Measurements from ENCODE around the gene C1QL4. TPM values are rescaled to one million over a fixed set of nuclear protein-coding genes. Genes with fewer than 3 reads are reported as not detected.
A peak's percentile ranks its signal among the peaks of the same experiment; 100 is the strongest.
"Not testable (repeated sequence)": the region's sequence is repeated elsewhere in the genome, so short reads cannot be mapped to it uniquely, and the experiment has no call there.

C1QL4 gene
- total RNA-seq, 1 experiment from 2014 or later = 0.41 TPM

DNA sequence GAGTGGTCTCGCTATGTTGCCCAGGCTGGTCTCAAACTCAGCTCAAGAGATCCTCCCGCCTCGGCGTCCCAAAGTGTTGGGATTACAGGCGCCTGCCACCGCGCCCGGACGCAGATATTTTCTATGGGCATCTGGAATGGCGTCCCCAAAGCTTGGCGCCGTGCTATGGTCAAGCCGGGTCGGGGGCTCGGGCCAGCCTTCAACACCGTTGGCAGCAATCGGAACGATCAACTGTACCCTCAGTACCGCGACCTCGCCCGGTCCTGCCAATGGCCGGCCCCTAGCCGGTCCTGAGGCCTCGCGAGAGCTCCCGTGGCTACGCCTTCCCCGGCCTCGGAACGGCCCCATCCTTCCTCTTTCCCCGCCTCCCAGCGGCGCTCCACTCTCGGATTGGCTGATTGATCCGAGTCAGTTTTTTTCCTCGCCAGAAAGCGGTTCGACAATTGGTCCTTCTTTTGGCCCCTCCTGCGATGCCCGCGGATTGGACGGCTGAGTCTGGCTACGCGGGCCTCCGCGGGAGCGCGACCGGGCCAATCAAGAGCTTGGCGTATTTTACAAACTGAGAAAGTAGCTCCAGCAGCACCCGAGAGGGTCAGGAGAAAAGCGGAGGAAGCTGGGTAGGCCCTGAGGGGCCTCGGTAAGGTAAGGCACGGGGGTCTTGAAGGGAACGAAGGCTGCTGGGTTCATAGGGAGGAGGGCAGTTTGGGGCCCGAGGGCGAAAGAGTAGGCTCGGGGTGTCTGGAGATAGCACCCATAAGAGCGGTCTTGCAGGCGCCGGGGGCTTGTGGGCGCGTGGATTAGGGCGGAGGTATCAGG lies 14.1 kb downstream of the C1QL4 start, which contains the start of gene TROAP:
TSS of gene TROAP (plus strand) at position 548 of the 816 bp plus-strand sequence. CDS start 354 bp downstream, outside the sequence.
- peak; percentile 99 for DNase-seq (ENCODE audit: low spot score)

DNA sequence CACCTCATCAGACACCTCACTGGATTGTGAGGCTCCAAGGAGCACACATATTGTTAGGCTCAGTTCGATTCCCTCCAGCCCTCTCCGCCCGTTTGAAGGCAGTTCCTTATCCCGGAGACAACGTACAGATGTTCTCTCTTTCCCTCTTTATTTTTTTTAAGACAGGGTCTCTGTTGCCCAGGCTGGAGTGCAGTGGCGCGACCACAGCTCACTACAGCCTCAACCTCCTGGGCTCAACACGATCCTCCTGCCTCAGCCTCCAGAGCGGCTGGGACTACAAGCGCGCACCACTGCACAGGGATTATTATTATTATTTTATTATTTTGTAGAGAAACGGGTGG lies 14.7 kb downstream of the C1QL4 start:
- POLR2A ChIA-PET (ENCODE audit: low non-redundant PET) = interaction anchor here (0.5 to 0.7 kb wide), 2 partner anchors 9 to 192 kb away, joined by 3 to 7 read pairs; no protein-coding TSS in a partner anchor
- no peak for TF ChIP-seq EZH2 (IDR thresholded peaks at IDR 0.05; ENCODE audit: borderline replicate concordance, low read depth, low read length, poor library complexity, severe bottlenecking)
- TF ChIP-seq, protein P1, sequence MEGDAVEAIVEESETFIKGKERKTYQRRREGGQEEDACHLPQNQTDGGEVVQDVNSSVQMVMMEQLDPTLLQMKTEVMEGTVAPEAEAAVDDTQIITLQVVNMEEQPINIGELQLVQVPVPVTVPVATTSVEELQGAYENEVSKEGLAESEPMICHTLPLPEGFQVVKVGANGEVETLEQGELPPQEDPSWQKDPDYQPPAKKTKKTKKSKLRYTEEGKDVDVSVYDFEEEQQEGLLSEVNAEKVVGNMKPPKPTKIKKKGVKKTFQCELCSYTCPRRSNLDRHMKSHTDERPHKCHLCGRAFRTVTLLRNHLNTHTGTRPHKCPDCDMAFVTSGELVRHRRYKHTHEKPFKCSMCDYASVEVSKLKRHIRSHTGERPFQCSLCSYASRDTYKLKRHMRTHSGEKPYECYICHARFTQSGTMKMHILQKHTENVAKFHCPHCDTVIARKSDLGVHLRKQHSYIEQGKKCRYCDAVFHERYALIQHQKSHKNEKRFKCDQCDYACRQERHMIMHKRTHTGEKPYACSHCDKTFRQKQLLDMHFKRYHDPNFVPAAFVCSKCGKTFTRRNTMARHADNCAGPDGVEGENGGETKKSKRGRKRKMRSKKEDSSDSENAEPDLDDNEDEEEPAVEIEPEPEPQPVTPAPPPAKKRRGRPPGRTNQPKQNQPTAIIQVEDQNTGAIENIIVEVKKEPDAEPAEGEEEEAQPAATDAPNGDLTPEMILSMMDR (conservative IDR thresholded peaks at IDR 0.05; ENCODE audit: low read depth, low read length) = no peak
- Histone ChIP-seq H3K36me3 (ENCODE audit: insufficient read depth, low read length, poor library complexity, severe bottlenecking) (peaks cover 30% of the 10 kb centered on the region), H3K4me1 (ENCODE audit: insufficient read depth, low read length, poor library complexity, severe bottlenecking) (peaks cover 13% of the 10 kb centered on the region), H3K9me3 (ENCODE audit: low read depth, low read length, poor library complexity, severe bottlenecking) (no peaks in the 10 kb centered on the region), H3K4me3 (ENCODE audit: low read depth, low read length, poor library complexity, severe bottlenecking) (peak overlapping the region; percentile 86), H3K27ac (ENCODE audit: low read depth, low read length, poor library complexity, severe bottlenecking) (peak overlapping the region; percentile 86), H3K27me3 (replicated peaks; ENCODE audit: insufficient read depth, low read depth, low read length, poor library complexity) (no peaks in the 10 kb centered on the region)
- TSS peak; percentile 89 for BruUV-seq (replicated peaks)
- CTCF ChIA-PET = interaction anchor here (0.5 to 2.4 kb wide), 4 partner anchors 9 to 301 kb away, joined by 3 to 12 read pairs (median 4); partner anchors contain the start of genes C1QL4 and PRPF40B
- intact Hi-C loops (cut with micrococcal nuclease; ENCODE audit: unreplicated experiment) = no loop called here
- no peak for DNase-seq (ENCODE audit: low spot score)

More for the DNA sequence above, 14.1 kb downstream of the C1QL4 start, which contains the start of gene TROAP:
- Histone ChIP-seq H3K9me3 (ENCODE audit: low read depth, low read length, poor library complexity, severe bottlenecking) (no peaks in the 10 kb centered on the region), H3K27me3 (replicated peaks; ENCODE audit: insufficient read depth, low read depth, low read length, poor library complexity) (no peaks in the 10 kb centered on the region), H3K4me3 (ENCODE audit: low read depth, low read length, poor library complexity, severe bottlenecking) (peak within 1 kb of the TSS; percentile 86), H3K27ac (ENCODE audit: low read depth, low read length, poor library complexity, severe bottlenecking) (peak within 1 kb of the TSS; percentile 86), H3K4me1 (ENCODE audit: insufficient read depth, low read length, poor library complexity, severe bottlenecking) (peaks cover 13% of the 10 kb centered on the region), H3K36me3 (ENCODE audit: insufficient read depth, low read length, poor library complexity, severe bottlenecking) (peaks cover 34% of the 10 kb centered on the region)
- CTCF ChIA-PET = interaction anchor here (0.5 to 2.4 kb wide), 6 partner anchors 8 to 300 kb away, joined by 3 to 12 read pairs (median 4); partner anchors contain the start of genes C1QL4 and PRPF40B
- TF ChIP-seq, protein P1 (conservative IDR thresholded peaks at IDR 0.05; ENCODE audit: low read depth, low read length) = no peak
- no peak for TF ChIP-seq EZH2 (IDR thresholded peaks at IDR 0.05; ENCODE audit: borderline replicate concordance, low read depth, low read length, poor library complexity, severe bottlenecking)
- intact Hi-C loops (cut with micrococcal nuclease; ENCODE audit: unreplicated experiment) = no loop called here
- POLR2A ChIA-PET (ENCODE audit: low non-redundant PET) = interaction anchor here (0.5 to 0.7 kb wide), 6 partner anchors 9 to 1311 kb away, joined by 3 to 7 read pairs (median 3); no protein-coding TSS in a partner anchor
- BruUV-seq (replicated peaks) = no TSS peak

- H3K9me3 ChIP-seq (ENCODE audit: low read depth, low read length, poor library complexity, severe bottlenecking); BruUV-seq (replicated peaks); H3K27me3 ChIP-seq (replicated peaks; ENCODE audit: insufficient read depth, low read depth, low read length, poor library complexity); H3K27ac ChIP-seq (ENCODE audit: low read depth, low read length, poor library complexity, severe bottlenecking); CTCF ChIA-PET; H3K4me3 ChIP-seq (ENCODE audit: low read depth, low read length, poor library complexity, severe bottlenecking); POLR2A ChIA-PET (ENCODE audit: low non-redundant PET); DNase-seq (ENCODE audit: low spot score); intact Hi-C loops (cut with micrococcal nuclease; ENCODE audit: unreplicated experiment): not testable (repeated sequence)
- Histone ChIP-seq H3K4me1 (ENCODE audit: insufficient read depth, low read length, poor library complexity, severe bottlenecking) (peaks cover 13% of the 10 kb centered on the region), H3K36me3 (ENCODE audit: insufficient read depth, low read length, poor library complexity, severe bottlenecking) (peaks cover 12% of the 10 kb centered on the region)
Measured at GRCh38 chr12:49320411-49321103, 16.4 kb downstream of the C1QL4 start.

DNA sequence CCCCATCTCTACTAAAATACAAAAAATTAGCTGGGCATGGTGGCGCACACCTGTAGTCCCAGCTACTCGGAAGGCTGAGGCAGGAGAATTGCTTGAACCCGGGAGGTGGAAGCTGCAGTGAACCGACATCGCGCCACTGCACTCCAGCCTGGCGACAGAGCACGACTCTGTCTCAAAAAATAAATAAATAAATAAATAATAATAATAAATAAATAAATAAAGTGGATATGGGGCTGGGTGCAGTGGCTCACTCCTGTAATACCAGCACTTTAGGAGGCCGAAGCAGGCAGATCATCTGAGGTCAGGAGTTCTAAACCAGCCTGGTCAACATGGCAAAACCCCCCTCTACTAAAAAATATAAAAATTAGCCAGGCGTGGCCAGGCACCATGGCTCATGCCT lies 19.9 kb downstream of the C1QL4 start:
- BruUV-seq (replicated peaks); H3K4me3 ChIP-seq (ENCODE audit: low read depth, low read length, poor library complexity, severe bottlenecking); H3K4me1 ChIP-seq (ENCODE audit: insufficient read depth, low read length, poor library complexity, severe bottlenecking); H3K36me3 ChIP-seq (ENCODE audit: insufficient read depth, low read length, poor library complexity, severe bottlenecking); POLR2A ChIA-PET (ENCODE audit: low non-redundant PET); H3K27ac ChIP-seq (ENCODE audit: low read depth, low read length, poor library complexity, severe bottlenecking); intact Hi-C loops (cut with micrococcal nuclease; ENCODE audit: unreplicated experiment); H3K9me3 ChIP-seq (ENCODE audit: low read depth, low read length, poor library complexity, severe bottlenecking); H3K27me3 ChIP-seq (replicated peaks; ENCODE audit: insufficient read depth, low read depth, low read length, poor library complexity); DNase-seq (ENCODE audit: low spot score); CTCF ChIA-PET: not testable (repeated sequence)

Data from A673 (cell line).